Liver (tissue), 9 donors: ENCODE measurements around the gene LCN10. TPM values are rescaled to one million over a fixed set of nuclear protein-coding genes. Genes with fewer than 3 reads are reported as not detected.

Source experiments
- DNase-seq: peaks from one replicate; pipeline ENCODE4 v3.0.0-alpha.2; 2017; ENCODE audit warnings: low spot score
- H3K27ac ChIP-seq, 2 donors: one replicate each; pipeline ENCODE4 v1.7.0; 2013; ENCODE audit warnings: inconsistent platforms in 2 of 2, low read length in 2 of 2, control low read depth in 1 of 2, low read depth in 1 of 2, mild to moderate bottlenecking in 1 of 2
- H3K27me3 ChIP-seq, 4 donors: one replicate each; pipeline versions ENCODE4 v1.6.1 to v1.7.0; 2013; ENCODE audit warnings: low read length in 3 of 4, inconsistent platforms in 1 of 4, mild to moderate bottlenecking in 1 of 4, moderate library complexity in 1 of 4; ENCODE audit not compliant: control insufficient read depth in 4 of 4, insufficient read depth in 4 of 4
- H3K36me3 ChIP-seq, 4 donors: one replicate each; pipeline versions ENCODE4 v1.6.1 to v1.7.0; 2013; ENCODE audit warnings: low read length in 3 of 4, mild to moderate bottlenecking in 3 of 4, low read depth in 1 of 4, moderate library complexity in 1 of 4; ENCODE audit not compliant: control insufficient read depth in 4 of 4, insufficient read depth in 3 of 4
- H3K4me1 ChIP-seq, 4 donors: one replicate each; pipeline versions ENCODE4 v1.6.1 to v1.7.0; 2013; ENCODE audit warnings: low read length in 3 of 4, mild to moderate bottlenecking in 3 of 4, moderate library complexity in 1 of 4; ENCODE audit not compliant: control insufficient read depth in 4 of 4, insufficient read depth in 4 of 4
- H3K4me3 ChIP-seq, 3 donors: one replicate each; pipeline versions ENCODE4 v1.6.1 to v1.7.0; 2013; ENCODE audit warnings: low read length in 3 of 3, control low read depth in 1 of 3, low read depth in 1 of 3, mild to moderate bottlenecking in 1 of 3
- H3K9ac ChIP-seq, 2 donors: one replicate each; pipeline ENCODE4 v1.7.0; 2013; ENCODE audit warnings: low read length in 2 of 2, mild to moderate bottlenecking in 2 of 2, moderate library complexity in 2 of 2, control low read depth in 1 of 2, low read depth in 1 of 2
- H3K9me3 ChIP-seq, 4 donors: one replicate each; pipeline versions ENCODE4 v1.6.1 to v1.7.0; 2013; ENCODE audit warnings: low read length in 3 of 4; ENCODE audit not compliant: control insufficient read depth in 4 of 4
- EGR1 ChIP-seq, 2 donors: IDR thresholded peaks; 2 replicates each; pipeline ENCODE4 v1.6.1; 2016 to 2018; ENCODE audit warnings: antibody characterized with exemption in 2 of 2, low read depth in 2 of 2
- GABPA ChIP-seq, 2 donors: IDR thresholded peaks in 1 of 2; conservative IDR thresholded peaks in 1 of 2; 2 replicates each; pipeline ENCODE4 v1.6.1; 2016; ENCODE audit warnings: antibody characterized with exemption in 2 of 2, mild to moderate bottlenecking in 1 of 2, moderate library complexity in 1 of 2
- HNF4A ChIP-seq, 2 donors: conservative IDR thresholded peaks; 2 replicates each; pipeline ENCODE4 v1.6.1; 2016; ENCODE audit warnings: antibody characterized with exemption in 2 of 2, mild to moderate bottlenecking in 2 of 2
- HNF4G ChIP-seq: IDR thresholded peaks from 2 replicates; pipeline ENCODE4 v1.6.1; 2016; ENCODE audit warnings: antibody characterized with exemption
- RAD21 ChIP-seq, 2 donors: IDR thresholded peaks; 2 replicates each; pipeline ENCODE4 v1.6.1; 2016; ENCODE audit warnings: antibody characterized with exemption in 2 of 2, mild to moderate bottlenecking in 2 of 2
- TAF1 ChIP-seq: conservative IDR thresholded peaks from 2 replicates; pipeline ENCODE4 v1.6.1; 2016; ENCODE audit warnings: antibody characterized with exemption, mild to moderate bottlenecking
- YY1 ChIP-seq: IDR thresholded peaks from 2 replicates; pipeline ENCODE4 v1.6.1; 2016; ENCODE audit warnings: antibody characterized with exemption, mild to moderate bottlenecking
- WGBS: extraction: QIAGEN DNeasy Blood & Tissue Kit; methylation state at CpG from one replicate; pipeline ENCODE4 v1.1.7; 2013; 5-methylcytosine and 5-hydroxymethylcytosine counted together
- polyA plus RNA-seq, 2 donors: library from polyadenylated mRNA; stranded (reverse) in 1 of 2; unstranded in 1 of 2; fragments of 200-250 nt in 1 of 2; fragments of >200 nt in 1 of 2; fragmentation: Nextera tagmentation in 1 of 2; extraction: Ambion mirVana in 1 of 2; gene quantifications; one replicate each; pipeline versions ENCODE4 v1.2.1 to v1.2.3, GENCODE V29; 2013 to 2015
- total RNA-seq, 2 donors: library from RNA; depleted of rRNA; stranded (reverse); fragments of >200 nt; gene quantifications; one replicate each; pipeline ENCODE4 v1.2.3, GENCODE V29; 2014
- TF ChIP-seq, protein P1 (sequence below): fragments of 150-350 bp; IDR thresholded peaks from 2 replicates; pipeline ENCODE4 v1.5.1; 2017; ENCODE audit warnings: improper control_type of control experiment, low read depth, low read length; ENCODE audit not compliant: missing input control
- TF ChIP-seq, protein P2 (sequence below): IDR thresholded peaks from 2 replicates; pipeline ENCODE4 v1.6.1; 2016; ENCODE audit warnings: antibody characterized with exemption
- TF ChIP-seq, protein P3 (sequence below): IDR thresholded peaks from 2 replicates; pipeline ENCODE4 v1.6.1; 2016; ENCODE audit warnings: antibody characterized with exemption, mild to moderate bottlenecking
- TF ChIP-seq, protein P4 (sequence below): IDR thresholded peaks from 2 replicates; pipeline ENCODE4 v1.6.1; 2016; ENCODE audit warnings: antibody characterized with exemption
- donor health status: healthy.
- donor health status: healthy.
- donor health status: healthy.
- donor health status: healthy.
- donor health status: healthy.

LCN10 gene
- total and polyA plus RNA-seq, 4 donors: 0.08 to 0.14 (median 0.11) TPM

DNA sequence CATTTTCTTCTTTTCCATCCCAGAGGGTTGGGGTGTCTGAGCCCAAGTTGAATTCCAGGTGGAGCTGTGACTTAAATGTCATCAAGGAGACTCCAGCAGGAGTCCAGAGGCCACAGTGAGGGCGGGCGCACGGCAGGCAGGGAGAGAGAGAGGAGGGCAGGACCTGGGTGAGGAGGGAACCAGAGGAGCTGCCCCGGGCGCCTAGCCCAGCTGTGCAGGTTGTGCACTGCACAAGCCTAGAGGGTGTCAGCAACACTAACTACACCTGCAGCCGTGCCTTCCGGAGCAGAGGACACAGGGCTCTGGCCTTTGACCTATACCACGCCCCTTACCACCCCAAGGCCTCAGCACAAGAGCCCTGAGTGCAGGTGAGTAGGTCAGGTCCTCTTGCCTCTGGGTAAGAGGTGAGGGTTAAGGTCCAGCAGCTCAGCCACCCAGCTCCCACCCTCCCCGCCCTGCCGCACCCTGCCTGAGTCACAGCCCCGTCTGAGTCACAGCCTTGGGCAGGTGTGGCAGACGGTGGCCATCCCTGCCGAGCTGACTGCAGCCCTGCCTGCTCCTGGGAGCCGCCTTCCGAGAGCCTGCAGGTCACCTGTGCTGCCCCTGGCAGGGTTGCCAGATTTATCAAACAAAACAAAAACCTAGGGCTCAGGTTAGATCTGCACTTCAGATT lies 49.1 kb downstream of the LCN10 start (continued):
- TF ChIP-seq, protein P1, sequence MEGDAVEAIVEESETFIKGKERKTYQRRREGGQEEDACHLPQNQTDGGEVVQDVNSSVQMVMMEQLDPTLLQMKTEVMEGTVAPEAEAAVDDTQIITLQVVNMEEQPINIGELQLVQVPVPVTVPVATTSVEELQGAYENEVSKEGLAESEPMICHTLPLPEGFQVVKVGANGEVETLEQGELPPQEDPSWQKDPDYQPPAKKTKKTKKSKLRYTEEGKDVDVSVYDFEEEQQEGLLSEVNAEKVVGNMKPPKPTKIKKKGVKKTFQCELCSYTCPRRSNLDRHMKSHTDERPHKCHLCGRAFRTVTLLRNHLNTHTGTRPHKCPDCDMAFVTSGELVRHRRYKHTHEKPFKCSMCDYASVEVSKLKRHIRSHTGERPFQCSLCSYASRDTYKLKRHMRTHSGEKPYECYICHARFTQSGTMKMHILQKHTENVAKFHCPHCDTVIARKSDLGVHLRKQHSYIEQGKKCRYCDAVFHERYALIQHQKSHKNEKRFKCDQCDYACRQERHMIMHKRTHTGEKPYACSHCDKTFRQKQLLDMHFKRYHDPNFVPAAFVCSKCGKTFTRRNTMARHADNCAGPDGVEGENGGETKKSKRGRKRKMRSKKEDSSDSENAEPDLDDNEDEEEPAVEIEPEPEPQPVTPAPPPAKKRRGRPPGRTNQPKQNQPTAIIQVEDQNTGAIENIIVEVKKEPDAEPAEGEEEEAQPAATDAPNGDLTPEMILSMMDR: no peak
- no peak for TF ChIP-seq TAF1

- no peak for DNase-seq
- Histone ChIP-seq H3K27me3 (no peaks in the 10 kb centered on the region), H3K36me3 (no peaks in the 10 kb centered on the region), H3K27ac (peak overlapping the region; percentile 51 to 78), H3K4me3 (no peak overlapping the region), H3K9ac (no peak overlapping the region), H3K9me3 (no peaks in the 10 kb centered on the region), H3K4me1 (peaks cover 39 to 85% (median 70%) of the 10 kb centered on the region in 4 donors)
- TF ChIP-seq EGR1 (IDR thresholded peaks at IDR 0.05; ENCODE audit: low read depth in 2 of 2): no peak
- no peak for TF ChIP-seq HNF4A (conservative IDR thresholded peaks at IDR 0.05)
- no peak for TF ChIP-seq TAF1
- no peak for TF ChIP-seq GABPA (IDR thresholded peaks at IDR 0.05 in 1 of 2, conservative IDR thresholded peaks at IDR 0.05 in 1 of 2)
- TF ChIP-seq, protein P2, sequence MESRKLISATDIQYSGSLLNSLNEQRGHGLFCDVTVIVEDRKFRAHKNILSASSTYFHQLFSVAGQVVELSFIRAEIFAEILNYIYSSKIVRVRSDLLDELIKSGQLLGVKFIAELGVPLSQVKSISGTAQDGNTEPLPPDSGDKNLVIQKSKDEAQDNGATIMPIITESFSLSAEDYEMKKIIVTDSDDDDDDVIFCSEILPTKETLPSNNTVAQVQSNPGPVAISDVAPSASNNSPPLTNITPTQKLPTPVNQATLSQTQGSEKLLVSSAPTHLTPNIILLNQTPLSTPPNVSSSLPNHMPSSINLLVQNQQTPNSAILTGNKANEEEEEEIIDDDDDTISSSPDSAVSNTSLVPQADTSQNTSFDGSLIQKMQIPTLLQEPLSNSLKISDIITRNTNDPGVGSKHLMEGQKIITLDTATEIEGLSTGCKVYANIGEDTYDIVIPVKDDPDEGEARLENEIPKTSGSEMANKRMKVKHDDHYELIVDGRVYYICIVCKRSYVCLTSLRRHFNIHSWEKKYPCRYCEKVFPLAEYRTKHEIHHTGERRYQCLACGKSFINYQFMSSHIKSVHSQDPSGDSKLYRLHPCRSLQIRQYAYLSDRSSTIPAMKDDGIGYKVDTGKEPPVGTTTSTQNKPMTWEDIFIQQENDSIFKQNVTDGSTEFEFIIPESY: no peak
- TF ChIP-seq, protein P1: no peak
- TF ChIP-seq YY1: no peak
- no peak for TF ChIP-seq HNF4G
- TF ChIP-seq, protein P3, sequence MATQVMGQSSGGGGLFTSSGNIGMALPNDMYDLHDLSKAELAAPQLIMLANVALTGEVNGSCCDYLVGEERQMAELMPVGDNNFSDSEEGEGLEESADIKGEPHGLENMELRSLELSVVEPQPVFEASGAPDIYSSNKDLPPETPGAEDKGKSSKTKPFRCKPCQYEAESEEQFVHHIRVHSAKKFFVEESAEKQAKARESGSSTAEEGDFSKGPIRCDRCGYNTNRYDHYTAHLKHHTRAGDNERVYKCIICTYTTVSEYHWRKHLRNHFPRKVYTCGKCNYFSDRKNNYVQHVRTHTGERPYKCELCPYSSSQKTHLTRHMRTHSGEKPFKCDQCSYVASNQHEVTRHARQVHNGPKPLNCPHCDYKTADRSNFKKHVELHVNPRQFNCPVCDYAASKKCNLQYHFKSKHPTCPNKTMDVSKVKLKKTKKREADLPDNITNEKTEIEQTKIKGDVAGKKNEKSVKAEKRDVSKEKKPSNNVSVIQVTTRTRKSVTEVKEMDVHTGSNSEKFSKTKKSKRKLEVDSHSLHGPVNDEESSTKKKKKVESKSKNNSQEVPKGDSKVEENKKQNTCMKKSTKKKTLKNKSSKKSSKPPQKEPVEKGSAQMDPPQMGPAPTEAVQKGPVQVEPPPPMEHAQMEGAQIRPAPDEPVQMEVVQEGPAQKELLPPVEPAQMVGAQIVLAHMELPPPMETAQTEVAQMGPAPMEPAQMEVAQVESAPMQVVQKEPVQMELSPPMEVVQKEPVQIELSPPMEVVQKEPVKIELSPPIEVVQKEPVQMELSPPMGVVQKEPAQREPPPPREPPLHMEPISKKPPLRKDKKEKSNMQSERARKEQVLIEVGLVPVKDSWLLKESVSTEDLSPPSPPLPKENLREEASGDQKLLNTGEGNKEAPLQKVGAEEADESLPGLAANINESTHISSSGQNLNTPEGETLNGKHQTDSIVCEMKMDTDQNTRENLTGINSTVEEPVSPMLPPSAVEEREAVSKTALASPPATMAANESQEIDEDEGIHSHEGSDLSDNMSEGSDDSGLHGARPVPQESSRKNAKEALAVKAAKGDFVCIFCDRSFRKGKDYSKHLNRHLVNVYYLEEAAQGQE: no peak
- no peak for TF ChIP-seq RAD21 (IDR thresholded peaks at IDR 0.05)
- TF ChIP-seq, protein P4, sequence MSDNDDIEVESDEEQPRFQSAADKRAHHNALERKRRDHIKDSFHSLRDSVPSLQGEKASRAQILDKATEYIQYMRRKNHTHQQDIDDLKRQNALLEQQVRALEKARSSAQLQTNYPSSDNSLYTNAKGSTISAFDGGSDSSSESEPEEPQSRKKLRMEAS: no peak
- 59% methylated on average over 14 of the region's 14 CpGs for WGBS
These were observed 49.6 kb downstream of the LCN10 start for GRCh38 chr9:136693135-136693489.
